NOMO-1 treated with DMSO at 0.1 percent for 48 hours (cell line): ENCODE data around the gene ORC3.
"Not testable (repeated sequence)": the region's sequence is repeated elsewhere in the genome, so short reads cannot be mapped to it uniquely, and the experiment has no call there.

ENCODE experiments used
- DNase-seq: peaks from one replicate; lab custom pipeline; 2025; ENCODE audit not compliant: unreplicated experiment; lab: John Stamatoyannopoulos, UW

The ORC3 gene

GRCh38 chr6:87590990-87591389, 1.1 kb downstream of the ORC3 start:
- no peak for DNase-seq

- peak; percentile 10 for DNase-seq
Observed at GRCh38 chr6:87600576-87600975, 10.6 kb downstream of the ORC3 start.

- DNase-seq: no peak
Observed at GRCh38 chr6:87606199-87606598, 16.3 kb downstream of the ORC3 start.

- DNase-seq: no peak
Observed at GRCh38 chr6:87608802-87609201, 18.9 kb downstream of the ORC3 start.

- DNase-seq: not testable (repeated sequence)
Observed at GRCh38 chr6:87613018-87613417, 23.1 kb downstream of the ORC3 start.

- DNase-seq: no peak
Observed at GRCh38 chr6:87617405-87617804, 27.5 kb downstream of the ORC3 start.

- no peak for DNase-seq
Observed at GRCh38 chr6:87618531-87618930, 28.6 kb downstream of the ORC3 start.

- DNase-seq: no peak
Observed at GRCh38 chr6:87623248-87623647, 33.3 kb downstream of the ORC3 start.

GRCh38 chr6:87628424-87628823, 38.5 kb downstream of the ORC3 start:
- peak; percentile 0 for DNase-seq

- no peak for DNase-seq
Observed at GRCh38 chr6:87628881-87629280, 38.9 kb downstream of the ORC3 start.

- no peak for DNase-seq
Observed at GRCh38 chr6:87630746-87631145, 40.8 kb downstream of the ORC3 start.

GRCh38 chr6:87633851-87634250, 43.9 kb downstream of the ORC3 start:
- no peak for DNase-seq

- no peak for DNase-seq
Observed at GRCh38 chr6:87636315-87636714, 46.4 kb downstream of the ORC3 start.

- no peak for DNase-seq
Observed at GRCh38 chr6:87637106-87637505, 47.2 kb downstream of the ORC3 start.

GRCh38 chr6:87639373-87639772, 49.4 kb downstream of the ORC3 start:
- no peak for DNase-seq

GRCh38 chr6:87641065-87641692, 51.2 kb downstream of the ORC3 start:
- no peak for DNase-seq

- no peak for DNase-seq
Observed at GRCh38 chr6:87645080-87645479, 55.1 kb downstream of the ORC3 start.

GRCh38 chr6:87653074-87653962, 63.4 kb downstream of the ORC3 start:
- DNase-seq: no peak

GRCh38 chr6:87654122-87654521, 64.2 kb downstream of the ORC3 start:
- DNase-seq: no peak

- DNase-seq: no peak
Observed at GRCh38 chr6:87654875-87655454, 65.0 kb downstream of the ORC3 start.

GRCh38 chr6:87655824-87656223, 65.9 kb downstream of the ORC3 start:
- DNase-seq: no peak

GRCh38 chr6:87656857-87657256, 66.9 kb downstream of the ORC3 start:
- DNase-seq: no peak
